ENCODE measurements around the gene NEGR1. TPM values are rescaled to one million over a fixed set of nuclear protein-coding genes. Genes with fewer than 3 reads are reported as not detected.

Gene NEGR1
- total and polyA plus RNA-seq, 2 experiments from 2014 or later, result 0.57 to 0.94 TPM

DNA sequence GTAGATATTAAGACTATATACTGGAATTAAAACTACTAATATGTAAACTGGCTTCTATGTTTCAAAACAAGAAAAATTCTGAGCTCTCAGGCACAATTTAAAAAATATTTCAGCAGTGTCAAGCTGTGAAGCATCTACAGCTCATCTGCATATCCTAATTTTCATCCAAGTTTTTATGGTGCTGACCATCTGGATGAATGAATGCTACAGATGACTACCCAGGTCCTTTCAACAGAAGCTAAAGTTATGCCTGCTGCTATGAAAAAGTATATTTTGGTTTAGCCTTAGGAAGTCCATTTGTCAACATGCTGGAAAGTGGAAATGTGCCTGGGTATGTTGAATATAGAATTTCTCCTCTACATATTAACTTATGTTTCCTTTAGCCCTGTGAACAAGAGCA is 206.9 kb downstream of the NEGR1 start:
- Histone ChIP-seq H4K20me1 (replicated peaks; ENCODE audit: insufficient read depth) (no peaks in the 10 kb centered on the region), H3K27ac (ENCODE audit: low read depth) (no peak overlapping the region), H3K27me3 (ENCODE audit: insufficient read depth) (no peaks in the 10 kb centered on the region), H3K4me1 (ENCODE audit: insufficient read depth) (0 out of 2 replicates have a peak, but pooled peaks cover 10% of the 10 kb centered on the region), H3K79me2 (replicated peaks; ENCODE audit: insufficient read depth) (no peaks in the 10 kb centered on the region), H2AFZ (no peak overlapping the region), H3K4me2 (no peak overlapping the region), H3F3A (replicated peaks; ENCODE audit: low read depth) (no peaks in the 10 kb centered on the region), H3K36me3 (ENCODE audit: insufficient read depth) (no peaks in the 10 kb centered on the region), H3K9me2 (ENCODE audit: insufficient read depth) (no peaks in the 10 kb centered on the region), H3K4me3 (no peak overlapping the region)
- H3K4me1 Mint-ChIP-seq, result peaks cover 11% of the 10 kb centered on the region; the same call in 2 of the 3 replicates
- ATAC-seq, result no peak
- TF ChIP-seq ZNF331 (CRISPR knock-in tag; IDR thresholded peaks at IDR 0.05; ENCODE audit: low read depth), result no peak
- no peak for TF ChIP-seq EZH2phosphoT487 (IDR thresholded peaks at IDR 0.05; ENCODE audit: unreplicated experiment)
- TF ChIP-seq ZNF114 (CRISPR knock-in tag; IDR thresholded peaks at IDR 0.05), result no peak
- TF ChIP-seq EZH2 (IDR thresholded peaks at IDR 0.05; ENCODE audit: low read depth, unreplicated experiment), result no peak
- TF ChIP-seq JUNB (IDR thresholded peaks at IDR 0.05; ENCODE audit: unreplicated experiment), result no peak
- no peak for TF ChIP-seq POLR2AphosphoS5 (IDR thresholded peaks at IDR 0.05; ENCODE audit: low read depth)
- TF ChIP-seq, protein P1, sequence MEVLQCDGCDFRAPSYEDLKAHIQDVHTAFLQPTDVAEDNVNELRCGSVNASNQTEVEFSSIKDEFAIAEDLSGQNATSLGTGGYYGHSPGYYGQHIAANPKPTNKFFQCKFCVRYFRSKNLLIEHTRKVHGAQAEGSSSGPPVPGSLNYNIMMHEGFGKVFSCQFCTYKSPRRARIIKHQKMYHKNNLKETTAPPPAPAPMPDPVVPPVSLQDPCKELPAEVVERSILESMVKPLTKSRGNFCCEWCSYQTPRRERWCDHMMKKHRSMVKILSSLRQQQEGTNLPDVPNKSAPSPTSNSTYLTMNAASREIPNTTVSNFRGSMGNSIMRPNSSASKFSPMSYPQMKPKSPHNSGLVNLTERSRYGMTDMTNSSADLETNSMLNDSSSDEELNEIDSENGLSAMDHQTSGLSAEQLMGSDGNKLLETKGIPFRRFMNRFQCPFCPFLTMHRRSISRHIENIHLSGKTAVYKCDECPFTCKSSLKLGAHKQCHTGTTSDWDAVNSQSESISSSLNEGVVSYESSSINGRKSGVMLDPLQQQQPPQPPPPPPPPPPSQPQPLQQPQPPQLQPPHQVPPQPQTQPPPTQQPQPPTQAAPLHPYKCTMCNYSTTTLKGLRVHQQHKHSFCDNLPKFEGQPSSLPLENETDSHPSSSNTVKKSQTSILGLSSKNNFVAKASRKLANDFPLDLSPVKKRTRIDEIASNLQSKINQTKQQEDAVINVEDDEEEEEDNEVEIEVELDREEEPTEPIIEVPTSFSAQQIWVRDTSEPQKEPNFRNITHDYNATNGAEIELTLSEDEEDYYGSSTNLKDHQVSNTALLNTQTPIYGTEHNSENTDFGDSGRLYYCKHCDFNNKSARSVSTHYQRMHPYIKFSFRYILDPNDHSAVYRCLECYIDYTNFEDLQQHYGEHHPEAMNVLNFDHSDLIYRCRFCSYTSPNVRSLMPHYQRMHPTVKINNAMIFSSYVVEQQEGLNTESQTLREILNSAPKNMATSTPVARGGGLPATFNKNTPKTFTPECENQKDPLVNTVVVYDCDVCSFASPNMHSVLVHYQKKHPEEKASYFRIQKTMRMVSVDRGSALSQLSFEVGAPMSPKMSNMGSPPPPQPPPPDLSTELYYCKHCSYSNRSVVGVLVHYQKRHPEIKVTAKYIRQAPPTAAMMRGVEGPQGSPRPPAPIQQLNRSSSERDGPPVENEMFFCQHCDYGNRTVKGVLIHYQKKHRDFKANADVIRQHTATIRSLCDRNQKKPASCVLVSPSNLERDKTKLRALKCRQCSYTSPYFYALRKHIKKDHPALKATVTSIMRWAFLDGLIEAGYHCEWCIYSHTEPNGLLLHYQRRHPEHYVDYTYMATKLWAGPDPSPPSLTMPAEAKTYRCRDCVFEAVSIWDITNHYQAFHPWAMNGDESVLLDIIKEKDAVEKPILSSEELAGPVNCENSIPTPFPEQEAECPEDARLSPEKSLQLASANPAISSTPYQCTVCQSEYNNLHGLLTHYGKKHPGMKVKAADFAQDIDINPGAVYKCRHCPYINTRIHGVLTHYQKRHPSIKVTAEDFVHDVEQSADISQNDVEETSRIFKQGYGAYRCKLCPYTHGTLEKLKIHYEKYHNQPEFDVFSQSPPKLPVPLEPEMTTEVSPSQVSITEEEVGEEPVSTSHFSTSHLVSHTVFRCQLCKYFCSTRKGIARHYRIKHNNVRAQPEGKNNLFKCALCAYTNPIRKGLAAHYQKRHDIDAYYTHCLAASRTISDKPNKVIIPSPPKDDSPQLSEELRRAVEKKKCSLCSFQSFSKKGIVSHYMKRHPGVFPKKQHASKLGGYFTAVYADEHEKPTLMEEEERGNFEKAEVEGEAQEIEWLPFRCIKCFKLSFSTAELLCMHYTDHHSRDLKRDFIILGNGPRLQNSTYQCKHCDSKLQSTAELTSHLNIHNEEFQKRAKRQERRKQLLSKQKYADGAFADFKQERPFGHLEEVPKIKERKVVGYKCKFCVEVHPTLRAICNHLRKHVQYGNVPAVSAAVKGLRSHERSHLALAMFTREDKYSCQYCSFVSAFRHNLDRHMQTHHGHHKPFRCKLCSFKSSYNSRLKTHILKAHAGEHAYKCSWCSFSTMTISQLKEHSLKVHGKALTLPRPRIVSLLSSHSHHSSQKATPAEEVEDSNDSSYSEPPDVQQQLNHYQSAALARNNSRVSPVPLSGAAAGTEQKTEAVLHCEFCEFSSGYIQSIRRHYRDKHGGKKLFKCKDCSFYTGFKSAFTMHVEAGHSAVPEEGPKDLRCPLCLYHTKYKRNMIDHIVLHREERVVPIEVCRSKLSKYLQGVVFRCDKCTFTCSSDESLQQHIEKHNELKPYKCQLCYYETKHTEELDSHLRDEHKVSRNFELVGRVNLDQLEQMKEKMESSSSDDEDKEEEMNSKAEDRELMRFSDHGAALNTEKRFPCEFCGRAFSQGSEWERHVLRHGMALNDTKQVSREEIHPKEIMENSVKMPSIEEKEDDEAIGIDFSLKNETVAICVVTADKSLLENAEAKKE (CRISPR knock-in tag; IDR thresholded peaks at IDR 0.05), result no peak
- TF ChIP-seq, protein P2, sequence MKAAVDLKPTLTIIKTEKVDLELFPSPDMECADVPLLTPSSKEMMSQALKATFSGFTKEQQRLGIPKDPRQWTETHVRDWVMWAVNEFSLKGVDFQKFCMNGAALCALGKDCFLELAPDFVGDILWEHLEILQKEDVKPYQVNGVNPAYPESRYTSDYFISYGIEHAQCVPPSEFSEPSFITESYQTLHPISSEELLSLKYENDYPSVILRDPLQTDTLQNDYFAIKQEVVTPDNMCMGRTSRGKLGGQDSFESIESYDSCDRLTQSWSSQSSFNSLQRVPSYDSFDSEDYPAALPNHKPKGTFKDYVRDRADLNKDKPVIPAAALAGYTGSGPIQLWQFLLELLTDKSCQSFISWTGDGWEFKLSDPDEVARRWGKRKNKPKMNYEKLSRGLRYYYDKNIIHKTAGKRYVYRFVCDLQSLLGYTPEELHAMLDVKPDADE (IDR thresholded peaks at IDR 0.05), result no peak
- TF ChIP-seq, protein P3, sequence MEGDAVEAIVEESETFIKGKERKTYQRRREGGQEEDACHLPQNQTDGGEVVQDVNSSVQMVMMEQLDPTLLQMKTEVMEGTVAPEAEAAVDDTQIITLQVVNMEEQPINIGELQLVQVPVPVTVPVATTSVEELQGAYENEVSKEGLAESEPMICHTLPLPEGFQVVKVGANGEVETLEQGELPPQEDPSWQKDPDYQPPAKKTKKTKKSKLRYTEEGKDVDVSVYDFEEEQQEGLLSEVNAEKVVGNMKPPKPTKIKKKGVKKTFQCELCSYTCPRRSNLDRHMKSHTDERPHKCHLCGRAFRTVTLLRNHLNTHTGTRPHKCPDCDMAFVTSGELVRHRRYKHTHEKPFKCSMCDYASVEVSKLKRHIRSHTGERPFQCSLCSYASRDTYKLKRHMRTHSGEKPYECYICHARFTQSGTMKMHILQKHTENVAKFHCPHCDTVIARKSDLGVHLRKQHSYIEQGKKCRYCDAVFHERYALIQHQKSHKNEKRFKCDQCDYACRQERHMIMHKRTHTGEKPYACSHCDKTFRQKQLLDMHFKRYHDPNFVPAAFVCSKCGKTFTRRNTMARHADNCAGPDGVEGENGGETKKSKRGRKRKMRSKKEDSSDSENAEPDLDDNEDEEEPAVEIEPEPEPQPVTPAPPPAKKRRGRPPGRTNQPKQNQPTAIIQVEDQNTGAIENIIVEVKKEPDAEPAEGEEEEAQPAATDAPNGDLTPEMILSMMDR (conservative IDR thresholded peaks at IDR 0.05; ENCODE audit: low read depth in 2 of 2), result no peak
- TF ChIP-seq NANOG (IDR thresholded peaks at IDR 0.05; ENCODE audit: borderline replicate concordance), result no peak
- no peak for TF ChIP-seq STAT1 (IDR thresholded peaks at IDR 0.05; ENCODE audit: unreplicated experiment)
- no peak for TF ChIP-seq CREB1 (CRISPR knock-in tag; IDR thresholded peaks at IDR 0.05; ENCODE audit: low read depth)
- TF ChIP-seq, protein P4, sequence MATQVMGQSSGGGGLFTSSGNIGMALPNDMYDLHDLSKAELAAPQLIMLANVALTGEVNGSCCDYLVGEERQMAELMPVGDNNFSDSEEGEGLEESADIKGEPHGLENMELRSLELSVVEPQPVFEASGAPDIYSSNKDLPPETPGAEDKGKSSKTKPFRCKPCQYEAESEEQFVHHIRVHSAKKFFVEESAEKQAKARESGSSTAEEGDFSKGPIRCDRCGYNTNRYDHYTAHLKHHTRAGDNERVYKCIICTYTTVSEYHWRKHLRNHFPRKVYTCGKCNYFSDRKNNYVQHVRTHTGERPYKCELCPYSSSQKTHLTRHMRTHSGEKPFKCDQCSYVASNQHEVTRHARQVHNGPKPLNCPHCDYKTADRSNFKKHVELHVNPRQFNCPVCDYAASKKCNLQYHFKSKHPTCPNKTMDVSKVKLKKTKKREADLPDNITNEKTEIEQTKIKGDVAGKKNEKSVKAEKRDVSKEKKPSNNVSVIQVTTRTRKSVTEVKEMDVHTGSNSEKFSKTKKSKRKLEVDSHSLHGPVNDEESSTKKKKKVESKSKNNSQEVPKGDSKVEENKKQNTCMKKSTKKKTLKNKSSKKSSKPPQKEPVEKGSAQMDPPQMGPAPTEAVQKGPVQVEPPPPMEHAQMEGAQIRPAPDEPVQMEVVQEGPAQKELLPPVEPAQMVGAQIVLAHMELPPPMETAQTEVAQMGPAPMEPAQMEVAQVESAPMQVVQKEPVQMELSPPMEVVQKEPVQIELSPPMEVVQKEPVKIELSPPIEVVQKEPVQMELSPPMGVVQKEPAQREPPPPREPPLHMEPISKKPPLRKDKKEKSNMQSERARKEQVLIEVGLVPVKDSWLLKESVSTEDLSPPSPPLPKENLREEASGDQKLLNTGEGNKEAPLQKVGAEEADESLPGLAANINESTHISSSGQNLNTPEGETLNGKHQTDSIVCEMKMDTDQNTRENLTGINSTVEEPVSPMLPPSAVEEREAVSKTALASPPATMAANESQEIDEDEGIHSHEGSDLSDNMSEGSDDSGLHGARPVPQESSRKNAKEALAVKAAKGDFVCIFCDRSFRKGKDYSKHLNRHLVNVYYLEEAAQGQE (IDR thresholded peaks at IDR 0.05; ENCODE audit: unreplicated experiment), result no peak
- H3K36me3 Mint-ChIP-seq (ENCODE audit: low read depth), result no peaks in the 10 kb centered on the region
- no peak for DNase-seq (ENCODE audit: low spot score)
- H3K9me3 Mint-ChIP-seq, result no peaks in the 10 kb centered on the region
- H3K27me3 Mint-ChIP-seq (ENCODE audit: insufficient read depth, low read depth, poor library complexity), result peaks cover 3% of the 10 kb centered on the region
- H3K27ac Mint-ChIP-seq, result no peak overlapping the region
- no peak overlapping the region for H3K4me3 Mint-ChIP-seq

Data from GM23338 (cell line).